ENCODE results near the gene CELF6. TPM values are rescaled to one million over a fixed set of nuclear protein-coding genes. Genes with fewer than 3 reads are reported as not detected.

Gene CELF6
- total and polyA plus RNA-seq, 2 experiments from 2014 or later = 0.40 to 2.4 TPM

DNA sequence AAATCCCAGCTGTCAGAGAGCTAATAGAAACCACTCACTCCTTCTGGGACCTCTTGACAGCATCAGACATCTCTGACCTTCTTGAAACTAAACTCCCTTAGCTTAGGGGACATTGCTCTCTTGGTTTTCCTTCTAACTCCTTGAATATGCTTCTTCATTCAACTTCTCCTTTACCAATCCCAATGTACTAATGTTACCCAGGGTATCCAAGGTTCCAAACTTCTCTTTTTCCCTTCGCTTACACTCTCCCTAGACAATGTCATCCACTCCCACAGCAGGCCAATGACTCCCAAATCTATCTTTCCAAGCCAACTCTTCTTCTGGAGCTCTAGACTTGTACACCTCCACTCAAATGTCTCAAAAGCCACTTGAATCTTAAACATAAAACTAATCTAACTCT lies 41.2 kb upstream of the CELF6 start:
- WGBS (ENCODE audit: low lambda C conversion rate, missing lambda C conversion rate) = 100% methylated on average over 1 of the region's 1 CpG
- H3K9me3 ChIP-seq (ENCODE audit: low read depth) = no peaks in the 10 kb centered on the region
- no peaks in the 10 kb centered on the region for H3K9me2 ChIP-seq (replicated peaks; ENCODE audit: insufficient read depth)
- H3K79me2 ChIP-seq = peaks cover 89% of the 10 kb centered on the region
- peaks cover 75% of the 10 kb centered on the region for H4K20me1 ChIP-seq (ENCODE audit: insufficient read depth, poor library complexity, severe bottlenecking)
- no peaks in the 10 kb centered on the region for H3K4me1 ChIP-seq (ENCODE audit: insufficient read depth)
- no peak overlapping the region for H3K27ac ChIP-seq
- no peak overlapping the region for H3K4me3 ChIP-seq
- H3K27me3 ChIP-seq = no peaks in the 10 kb centered on the region
- H2AFZ ChIP-seq = no peak overlapping the region
- TF ChIP-seq, protein P1, sequence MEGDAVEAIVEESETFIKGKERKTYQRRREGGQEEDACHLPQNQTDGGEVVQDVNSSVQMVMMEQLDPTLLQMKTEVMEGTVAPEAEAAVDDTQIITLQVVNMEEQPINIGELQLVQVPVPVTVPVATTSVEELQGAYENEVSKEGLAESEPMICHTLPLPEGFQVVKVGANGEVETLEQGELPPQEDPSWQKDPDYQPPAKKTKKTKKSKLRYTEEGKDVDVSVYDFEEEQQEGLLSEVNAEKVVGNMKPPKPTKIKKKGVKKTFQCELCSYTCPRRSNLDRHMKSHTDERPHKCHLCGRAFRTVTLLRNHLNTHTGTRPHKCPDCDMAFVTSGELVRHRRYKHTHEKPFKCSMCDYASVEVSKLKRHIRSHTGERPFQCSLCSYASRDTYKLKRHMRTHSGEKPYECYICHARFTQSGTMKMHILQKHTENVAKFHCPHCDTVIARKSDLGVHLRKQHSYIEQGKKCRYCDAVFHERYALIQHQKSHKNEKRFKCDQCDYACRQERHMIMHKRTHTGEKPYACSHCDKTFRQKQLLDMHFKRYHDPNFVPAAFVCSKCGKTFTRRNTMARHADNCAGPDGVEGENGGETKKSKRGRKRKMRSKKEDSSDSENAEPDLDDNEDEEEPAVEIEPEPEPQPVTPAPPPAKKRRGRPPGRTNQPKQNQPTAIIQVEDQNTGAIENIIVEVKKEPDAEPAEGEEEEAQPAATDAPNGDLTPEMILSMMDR (IDR thresholded peaks at IDR 0.05; ENCODE audit: poor library complexity) = no peak
- TF ChIP-seq EZH2 (IDR thresholded peaks at IDR 0.05; ENCODE audit: borderline replicate concordance) = no peak
- H3K4me2 ChIP-seq = no peak overlapping the region
- DNase-seq (ENCODE audit: low spot score) = no peak
- H3K36me3 ChIP-seq (replicated peaks; ENCODE audit: insufficient read depth, low read depth) = no peaks in the 10 kb centered on the region

DNA sequence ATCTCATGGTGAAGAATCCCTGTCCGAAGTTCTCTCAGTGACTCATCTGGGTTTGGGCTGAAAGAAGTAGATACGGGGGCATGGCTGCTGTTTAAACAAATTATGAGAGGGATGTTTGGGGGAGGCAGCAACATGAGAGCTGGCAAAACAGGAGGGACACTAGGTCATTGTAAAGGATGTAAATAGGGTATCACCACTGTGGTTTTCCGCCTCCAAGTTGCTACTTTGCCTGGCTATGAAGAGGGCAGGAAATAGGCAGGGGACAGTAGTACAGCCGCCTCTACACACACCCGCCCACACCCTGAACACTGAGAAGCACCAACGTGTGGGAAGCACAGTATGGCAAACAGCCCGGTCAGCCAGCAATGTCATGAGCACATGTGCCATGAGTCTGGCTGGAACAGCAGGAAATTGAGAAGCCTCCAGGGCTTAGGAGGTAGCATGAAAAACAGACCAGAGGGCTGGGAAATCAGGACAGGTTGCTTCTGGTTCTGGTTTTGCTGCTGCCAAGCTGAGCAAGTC lies 38.8 kb upstream of the CELF6 start:
- H3K36me3 ChIP-seq (replicated peaks; ENCODE audit: insufficient read depth, low read depth) = peaks cover 4% of the 10 kb centered on the region
- H3K27me3 ChIP-seq = no peaks in the 10 kb centered on the region
- no peak overlapping the region for H3K4me2 ChIP-seq
- no peak overlapping the region for H2AFZ ChIP-seq
- no peaks in the 10 kb centered on the region for H3K4me1 ChIP-seq (ENCODE audit: insufficient read depth)
- H3K9me3 ChIP-seq (ENCODE audit: low read depth) = no peaks in the 10 kb centered on the region
- H3K9me2 ChIP-seq (replicated peaks; ENCODE audit: insufficient read depth) = no peaks in the 10 kb centered on the region
- H3K79me2 ChIP-seq = peaks cover 64% of the 10 kb centered on the region
- H3K27ac ChIP-seq = no peak overlapping the region
- H3K4me3 ChIP-seq = no peak overlapping the region
- TF ChIP-seq, protein P1 (IDR thresholded peaks at IDR 0.05; ENCODE audit: poor library complexity) = no peak
- no peak for TF ChIP-seq EZH2phosphoT487 (IDR thresholded peaks at IDR 0.05; ENCODE audit: low read depth, severe bottlenecking, unreplicated experiment)
- TF ChIP-seq EZH2 (IDR thresholded peaks at IDR 0.05; ENCODE audit: borderline replicate concordance) = no peak
- peaks cover 58% of the 10 kb centered on the region for H4K20me1 ChIP-seq (ENCODE audit: insufficient read depth, poor library complexity, severe bottlenecking)
- WGBS (ENCODE audit: low lambda C conversion rate, missing lambda C conversion rate) = 64% methylated on average over 7 of the region's 7 CpGs
- no peak for DNase-seq (ENCODE audit: low spot score)

DNA sequence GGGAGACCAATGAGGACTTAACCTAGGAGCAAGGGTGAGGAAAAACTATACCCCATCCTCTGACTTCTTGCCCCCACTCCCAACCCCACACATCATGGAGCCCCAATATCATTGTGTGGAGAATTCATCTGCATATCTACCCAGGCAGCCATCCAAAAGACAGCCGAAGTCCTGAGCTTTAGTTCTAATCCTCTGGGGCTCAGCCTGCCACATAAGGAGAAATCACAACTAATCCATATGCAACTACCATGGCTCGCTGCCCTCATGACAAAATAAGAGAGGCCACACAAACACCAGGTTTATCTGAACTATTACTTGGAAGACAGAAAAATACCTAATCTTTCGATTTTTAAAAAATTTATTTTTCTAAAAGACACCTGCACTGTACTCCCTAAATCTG lies 38.2 kb upstream of the CELF6 start:
- peaks cover 53% of the 10 kb centered on the region for H4K20me1 ChIP-seq (ENCODE audit: insufficient read depth, poor library complexity, severe bottlenecking)
- TF ChIP-seq EZH2phosphoT487 (IDR thresholded peaks at IDR 0.05; ENCODE audit: low read depth, severe bottlenecking, unreplicated experiment) = no peak
- TF ChIP-seq, protein P1 (IDR thresholded peaks at IDR 0.05; ENCODE audit: poor library complexity) = no peak
- no peak for TF ChIP-seq EZH2 (IDR thresholded peaks at IDR 0.05; ENCODE audit: borderline replicate concordance)
- 91% methylated on average over 3 of the region's 3 CpGs for WGBS (ENCODE audit: low lambda C conversion rate, missing lambda C conversion rate)
- H3K27me3 ChIP-seq = no peaks in the 10 kb centered on the region
- H3K4me3 ChIP-seq = no peak overlapping the region
- H2AFZ ChIP-seq = no peak overlapping the region
- no peaks in the 10 kb centered on the region for H3K9me3 ChIP-seq (ENCODE audit: low read depth)
- H3K9me2 ChIP-seq (replicated peaks; ENCODE audit: insufficient read depth) = no peaks in the 10 kb centered on the region
- no peak overlapping the region for H3K27ac ChIP-seq
- no peaks in the 10 kb centered on the region for H3K4me1 ChIP-seq (ENCODE audit: insufficient read depth)
- DNase-seq (ENCODE audit: low spot score) = no peak
- H3K4me2 ChIP-seq = no peak overlapping the region
- peaks cover 4% of the 10 kb centered on the region for H3K36me3 ChIP-seq (replicated peaks; ENCODE audit: insufficient read depth, low read depth)
- peaks cover 58% of the 10 kb centered on the region for H3K79me2 ChIP-seq

DNA sequence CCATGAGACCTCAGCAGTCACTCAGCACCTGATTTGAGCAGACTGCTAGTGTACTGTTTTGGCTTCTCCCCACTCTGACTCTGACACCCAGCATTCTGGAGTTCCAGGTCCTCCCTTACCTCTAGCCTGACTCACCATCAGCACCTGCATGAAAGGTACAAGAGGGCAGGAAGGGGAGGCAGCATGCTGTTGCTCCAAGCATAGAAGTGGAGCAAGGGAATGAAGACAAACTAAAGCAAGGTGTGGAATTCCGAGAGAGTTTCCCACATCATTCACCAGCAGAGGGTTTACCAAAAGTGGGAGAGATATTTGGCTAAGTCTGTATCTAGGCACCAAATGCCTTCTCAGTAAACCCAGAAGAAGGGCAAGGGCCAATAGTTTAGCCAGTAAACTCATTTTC lies 34.5 kb upstream of the CELF6 start:
- H3K27ac ChIP-seq = no peak overlapping the region
- WGBS (ENCODE audit: low lambda C conversion rate, missing lambda C conversion rate) = 93% methylated on average over 1 of the region's 1 CpG
- no peak overlapping the region for H2AFZ ChIP-seq
- DNase-seq (ENCODE audit: low spot score) = no peak
- no peaks in the 10 kb centered on the region for H3K9me3 ChIP-seq (ENCODE audit: low read depth)
- peaks cover 4% of the 10 kb centered on the region for H3K36me3 ChIP-seq (replicated peaks; ENCODE audit: insufficient read depth, low read depth)
- H4K20me1 ChIP-seq (ENCODE audit: insufficient read depth, poor library complexity, severe bottlenecking) = peaks cover 30% of the 10 kb centered on the region
- H3K4me3 ChIP-seq = no peak overlapping the region
- peaks cover 26% of the 10 kb centered on the region for H3K79me2 ChIP-seq
- no peaks in the 10 kb centered on the region for H3K27me3 ChIP-seq
- H3K9me2 ChIP-seq (replicated peaks; ENCODE audit: insufficient read depth) = no peaks in the 10 kb centered on the region
- H3K4me1 ChIP-seq (ENCODE audit: insufficient read depth) = no peaks in the 10 kb centered on the region
- TF ChIP-seq EZH2phosphoT487 (IDR thresholded peaks at IDR 0.05; ENCODE audit: low read depth, severe bottlenecking, unreplicated experiment) (no peak), EZH2 (IDR thresholded peaks at IDR 0.05; ENCODE audit: borderline replicate concordance) (no peak)
- TF ChIP-seq, protein P1 (IDR thresholded peaks at IDR 0.05; ENCODE audit: poor library complexity) = no peak
- no peak overlapping the region for H3K4me2 ChIP-seq
